Measurements from ENCODE around the gene TOX2.

Gene TOX2

GRCh38 chr20:44104798-44105517 is 190.3 kb downstream of the TOX2 start:
- peak; percentile 59 for DNase-seq (ENCODE audit: low spot score)

GRCh38 chr20:44106615-44107014 is 192.0 kb downstream of the TOX2 start:
- DNase-seq (ENCODE audit: low spot score), result no peak

- DNase-seq (ENCODE audit: low spot score), result peak; percentile 18
Measured at GRCh38 chr20:44109951-44110361, 195.3 kb downstream of the TOX2 start.

- DNase-seq (ENCODE audit: low spot score), result no peak
Measured at GRCh38 chr20:44110816-44111568, 196.3 kb downstream of the TOX2 start.

GRCh38 chr20:44111712-44112335 is 197.2 kb downstream of the TOX2 start:
- DNase-seq (ENCODE audit: low spot score), result peak; percentile 20

- DNase-seq (ENCODE audit: low spot score), result no peak
Measured at GRCh38 chr20:44112456-44112855, 197.8 kb downstream of the TOX2 start.

- no peak for DNase-seq (ENCODE audit: low spot score)
Measured at GRCh38 chr20:44112889-44113617, 198.4 kb downstream of the TOX2 start.

GRCh38 chr20:44113618-44114376 is 199.1 kb downstream of the TOX2 start:
- DNase-seq (ENCODE audit: low spot score), result no peak

GRCh38 chr20:44115181-44115580 is 200.5 kb downstream of the TOX2 start:
- no peak for DNase-seq (ENCODE audit: low spot score)

GRCh38 chr20:44115762-44116644 is 201.4 kb downstream of the TOX2 start:
- no peak for DNase-seq (ENCODE audit: low spot score)

- no peak for DNase-seq (ENCODE audit: low spot score)
Measured at GRCh38 chr20:44117296-44118184, 202.9 kb downstream of the TOX2 start.

- DNase-seq (ENCODE audit: low spot score), result no peak
Measured at GRCh38 chr20:44118185-44119033, 203.8 kb downstream of the TOX2 start.

Data from SW480 (cell line).